Mesothelial cell of epicardium (in vitro differentiated cells): ENCODE measurements around the gene GAST. TPM values are rescaled to one million over a fixed set of nuclear protein-coding genes. Genes with fewer than 3 reads are reported as not detected.
A peak's percentile ranks its signal among the peaks of the same experiment; 100 is the strongest.

Experiments
- DNase-seq, 2 experiments: peaks; one replicate each; pipeline ENCODE4 v3.0.0; 2021; ENCODE audit warnings: low spot score in 2 of 2; ENCODE audit not compliant: unreplicated experiment in 2 of 2
- H3K27ac Mint-ChIP-seq: 2 replicates; pipeline ENCODE4 v1.8.0; 2021; ENCODE audit warnings: mixed read lengths
- H3K27me3 Mint-ChIP-seq: 2 replicates; pipeline ENCODE4 v1.8.0; 2021; ENCODE audit warnings: low read depth, mixed read lengths
- H3K36me3 Mint-ChIP-seq: 2 replicates; pipeline ENCODE4 v1.8.0; 2021; ENCODE audit warnings: mixed read lengths
- H3K4me1 Mint-ChIP-seq: 2 replicates; pipeline ENCODE4 v1.8.0; 2021; ENCODE audit warnings: mixed read lengths
- H3K4me3 Mint-ChIP-seq: 2 replicates; pipeline ENCODE4 v1.8.0; 2021; ENCODE audit warnings: mild to moderate bottlenecking, moderate library complexity, mixed read lengths
- H3K9me3 Mint-ChIP-seq: 2 replicates; pipeline ENCODE4 v1.8.0; 2021; ENCODE audit warnings: mixed read lengths
- total RNA-seq: library from RNA; stranded (reverse); gene quantifications from 3 replicates; pipeline ENCODE4 v1.2.1, GENCODE V29; 2021
- TF ChIP-seq, protein P1 (sequence below): fragments of 200-600 bp; sonication (generic); IDR thresholded peaks from one replicate; pipeline ENCODE4 v1.5.0; 2021; ENCODE audit warnings: antibody characterized with exemption; ENCODE audit not compliant: unreplicated experiment

The GAST gene
- total RNA-seq, 1 donor from 2014 or later = not detected

DNA sequence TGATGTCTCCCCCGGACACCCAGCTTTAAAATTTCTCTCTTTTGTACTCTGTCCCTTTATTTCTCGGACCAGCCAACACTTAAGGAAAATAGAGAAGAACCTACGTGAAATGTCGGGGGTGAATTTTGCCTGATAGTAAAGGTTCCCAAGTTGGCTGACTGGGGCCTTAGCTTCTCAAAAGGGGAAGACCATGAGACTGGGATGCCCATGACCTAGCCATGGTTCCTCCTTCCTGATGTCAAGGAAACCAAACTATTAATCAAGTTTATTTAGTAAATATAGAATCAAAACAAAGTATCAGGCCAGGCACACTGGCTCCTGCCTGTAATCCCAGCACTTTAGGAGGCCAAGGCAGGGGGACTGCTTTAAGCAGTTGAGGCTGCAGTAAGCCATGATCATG, 25.9 kb upstream of the GAST start:
- Mint-ChIP-seq H3K27ac (no peak overlapping the region), H3K4me1 (peaks cover 29% of the 10 kb centered on the region), H3K4me3 (no peak overlapping the region), H3K9me3 (peaks cover 3% of the 10 kb centered on the region), H3K27me3 (no peaks in the 10 kb centered on the region), H3K36me3 (peaks cover 15% of the 10 kb centered on the region)
- no peak for DNase-seq
- TF ChIP-seq, protein P1, sequence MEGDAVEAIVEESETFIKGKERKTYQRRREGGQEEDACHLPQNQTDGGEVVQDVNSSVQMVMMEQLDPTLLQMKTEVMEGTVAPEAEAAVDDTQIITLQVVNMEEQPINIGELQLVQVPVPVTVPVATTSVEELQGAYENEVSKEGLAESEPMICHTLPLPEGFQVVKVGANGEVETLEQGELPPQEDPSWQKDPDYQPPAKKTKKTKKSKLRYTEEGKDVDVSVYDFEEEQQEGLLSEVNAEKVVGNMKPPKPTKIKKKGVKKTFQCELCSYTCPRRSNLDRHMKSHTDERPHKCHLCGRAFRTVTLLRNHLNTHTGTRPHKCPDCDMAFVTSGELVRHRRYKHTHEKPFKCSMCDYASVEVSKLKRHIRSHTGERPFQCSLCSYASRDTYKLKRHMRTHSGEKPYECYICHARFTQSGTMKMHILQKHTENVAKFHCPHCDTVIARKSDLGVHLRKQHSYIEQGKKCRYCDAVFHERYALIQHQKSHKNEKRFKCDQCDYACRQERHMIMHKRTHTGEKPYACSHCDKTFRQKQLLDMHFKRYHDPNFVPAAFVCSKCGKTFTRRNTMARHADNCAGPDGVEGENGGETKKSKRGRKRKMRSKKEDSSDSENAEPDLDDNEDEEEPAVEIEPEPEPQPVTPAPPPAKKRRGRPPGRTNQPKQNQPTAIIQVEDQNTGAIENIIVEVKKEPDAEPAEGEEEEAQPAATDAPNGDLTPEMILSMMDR = no peak

DNA sequence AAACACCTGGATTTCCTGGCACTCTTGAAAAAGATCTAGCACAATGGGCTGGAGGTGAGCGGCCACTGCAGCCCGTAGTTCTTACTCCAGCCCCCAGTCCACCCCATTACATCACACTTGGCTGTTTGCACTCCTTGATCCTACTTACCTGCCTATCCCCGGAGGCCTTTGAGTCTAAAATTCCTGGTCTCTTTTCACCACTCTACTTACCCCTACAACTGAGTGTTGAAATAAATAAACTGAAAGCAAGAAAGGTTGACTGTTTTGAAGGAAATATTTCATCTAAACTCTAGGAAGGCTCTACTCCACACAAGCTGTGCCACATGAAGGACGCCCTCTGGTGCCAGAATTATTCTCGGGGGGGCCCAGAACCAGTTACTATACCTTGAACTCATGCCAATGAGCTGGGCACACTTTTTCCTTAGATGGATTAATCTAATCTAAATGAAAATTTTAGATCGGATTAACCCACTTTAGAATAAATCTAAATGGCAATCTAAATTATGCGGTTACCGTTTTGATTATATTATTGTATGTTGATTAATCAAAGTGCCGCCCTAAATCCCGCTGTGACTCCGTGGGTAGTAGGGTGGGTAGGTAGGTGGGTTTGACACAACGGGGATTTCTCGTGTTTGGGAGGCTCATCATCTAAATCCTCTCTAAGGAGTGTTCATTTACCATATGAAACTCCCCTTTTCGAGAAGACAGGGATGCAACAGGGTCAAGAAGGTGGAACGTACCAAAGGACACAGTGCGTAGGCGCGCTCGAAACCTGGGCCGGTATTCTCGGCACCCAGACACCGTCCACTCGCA, 24.1 kb upstream of the GAST start:
- H3K9me3 Mint-ChIP-seq = peaks cover 3% of the 10 kb centered on the region
- no peak for DNase-seq
- peak overlapping the region; percentile 100 for H3K27ac Mint-ChIP-seq
- H3K4me3 Mint-ChIP-seq = peak overlapping the region; percentile 92
- no peaks in the 10 kb centered on the region for H3K27me3 Mint-ChIP-seq
- H3K4me1 Mint-ChIP-seq = peaks cover 25% of the 10 kb centered on the region
- H3K36me3 Mint-ChIP-seq = peaks cover 22% of the 10 kb centered on the region
- TF ChIP-seq, protein P1 = no peak

DNA sequence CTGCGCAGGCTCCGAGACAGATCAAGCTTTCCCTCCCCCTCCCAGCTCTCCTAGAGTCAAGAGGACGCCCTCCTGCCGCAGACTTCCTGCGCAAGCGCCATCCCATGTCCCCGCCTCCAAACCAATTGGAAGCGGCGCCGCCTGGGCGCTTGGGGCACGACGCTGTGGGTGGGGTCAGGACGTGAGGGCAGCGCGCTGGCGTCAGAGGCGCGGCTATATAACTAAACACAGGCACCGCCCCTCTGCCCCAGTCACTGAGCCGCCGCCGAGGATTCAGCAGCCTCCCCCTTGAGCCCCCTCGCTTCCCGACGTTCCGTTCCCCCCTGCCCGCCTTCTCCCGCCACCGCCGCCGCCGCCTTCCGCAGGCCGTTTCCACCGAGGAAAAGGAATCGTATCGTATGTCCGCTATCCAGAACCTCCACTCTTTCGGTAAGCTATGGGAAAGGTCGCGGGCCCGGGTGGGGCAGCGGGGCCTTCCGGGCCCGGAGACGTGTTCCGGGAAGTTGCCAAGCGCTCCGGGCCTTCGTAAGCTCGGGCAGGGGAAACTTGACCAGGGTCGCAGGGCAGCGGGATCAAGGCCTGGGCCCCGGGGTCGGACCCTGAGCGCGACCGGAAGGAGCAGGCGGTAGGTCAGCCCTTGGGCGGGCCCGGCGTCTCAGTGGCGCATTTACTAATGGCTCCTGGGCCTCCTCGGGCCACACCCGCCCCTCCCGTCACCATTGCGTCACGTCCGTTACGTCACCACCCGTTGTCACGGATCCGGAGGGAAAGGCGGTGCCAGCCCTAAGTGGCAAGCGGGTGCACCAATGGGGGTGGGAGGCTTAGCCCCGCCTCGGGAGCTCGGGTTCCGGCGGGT, 23.3 kb upstream of the GAST start, which contains the start of gene EIF1:
EIF1 (plus strand) TSS at position 245 of the 856 bp plus-strand sequence; CDS start at position 399, 154 bp downstream.
- H3K4me1 Mint-ChIP-seq = peaks cover 18% of the 10 kb centered on the region
- H3K36me3 Mint-ChIP-seq = peaks cover 26% of the 10 kb centered on the region
- peak within 1 kb of the TSS; percentile 92 for H3K4me3 Mint-ChIP-seq
- TF ChIP-seq, protein P1 = no peak
- H3K27ac Mint-ChIP-seq = peak within 1 kb of the TSS; percentile 100
- no peaks in the 10 kb centered on the region for H3K27me3 Mint-ChIP-seq
- H3K9me3 Mint-ChIP-seq = peaks cover 3% of the 10 kb centered on the region
- DNase-seq = peak; percentile 99 to 100

DNA sequence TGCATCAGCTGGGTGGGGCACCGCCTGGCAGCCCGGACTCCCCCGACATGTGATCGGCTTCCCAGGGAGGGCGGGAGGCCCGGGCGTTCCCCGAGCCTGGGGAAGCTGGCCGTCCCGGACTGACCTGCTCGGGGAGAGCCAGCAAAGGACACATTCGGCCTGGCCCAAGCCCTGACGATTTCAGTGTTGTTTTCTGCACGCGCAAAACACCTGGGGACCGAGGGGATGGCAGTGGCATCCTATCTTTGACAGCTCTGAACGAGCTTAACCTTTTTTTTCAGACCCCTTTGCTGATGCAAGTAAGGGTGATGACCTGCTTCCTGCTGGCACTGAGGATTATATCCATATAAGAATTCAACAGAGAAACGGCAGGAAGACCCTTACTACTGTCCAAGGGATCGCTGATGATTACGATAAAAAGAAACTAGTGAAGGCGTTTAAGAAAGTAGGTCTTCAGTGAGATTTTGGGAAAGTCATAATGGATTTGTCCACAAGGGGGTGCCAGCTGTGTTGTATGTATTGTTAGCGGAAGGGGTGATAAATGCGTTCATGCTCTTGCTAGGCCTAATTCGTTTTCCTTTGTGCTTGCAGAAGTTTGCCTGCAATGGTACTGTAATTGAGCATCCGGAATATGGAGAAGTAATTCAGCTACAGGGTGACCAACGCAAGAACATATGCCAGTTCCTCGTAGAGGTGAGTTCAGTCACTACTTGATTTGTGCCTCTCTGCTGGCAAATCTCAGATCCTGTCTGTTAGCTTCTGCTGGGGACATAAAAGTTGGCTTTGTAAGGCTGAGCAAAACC, 22.4 kb upstream of the GAST start:
- TF ChIP-seq, protein P1 = peak; percentile 93

DNA sequence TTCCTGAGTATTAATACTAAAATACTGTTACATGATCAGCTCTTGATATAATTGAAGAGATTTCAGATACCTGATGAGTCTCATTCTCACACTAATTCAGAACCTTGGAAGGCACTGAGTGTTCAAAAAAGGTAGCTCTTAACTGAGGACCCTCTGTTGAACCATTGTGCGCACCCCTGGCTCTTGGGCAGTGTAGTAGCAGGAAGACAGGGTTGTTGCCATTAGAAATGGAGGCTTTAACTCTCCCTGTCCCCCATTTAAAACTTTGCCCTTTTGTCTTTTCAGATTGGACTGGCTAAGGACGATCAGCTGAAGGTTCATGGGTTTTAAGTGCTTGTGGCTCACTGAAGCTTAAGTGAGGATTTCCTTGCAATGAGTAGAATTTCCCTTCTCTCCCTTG, 21.6 kb upstream of the GAST start:
- Mint-ChIP-seq H3K4me3 (peak overlapping the region; percentile 92), H3K9me3 (peaks cover 3% of the 10 kb centered on the region), H3K4me1 (peaks cover 13% of the 10 kb centered on the region), H3K36me3 (peaks cover 26% of the 10 kb centered on the region), H3K27me3 (no peaks in the 10 kb centered on the region), H3K27ac (peak overlapping the region; percentile 16)
- no peak for DNase-seq
- TF ChIP-seq, protein P1 = no peak

More for the DNA sequence above, 22.4 kb upstream of the GAST start:
- peaks cover 13% of the 10 kb centered on the region for H3K4me1 Mint-ChIP-seq
- peaks cover 26% of the 10 kb centered on the region for H3K36me3 Mint-ChIP-seq
- DNase-seq = no peak
- H3K27ac Mint-ChIP-seq = peak overlapping the region; percentile 100
- peak overlapping the region; percentile 92 for H3K4me3 Mint-ChIP-seq
- no peaks in the 10 kb centered on the region for H3K27me3 Mint-ChIP-seq
- peaks cover 3% of the 10 kb centered on the region for H3K9me3 Mint-ChIP-seq
